Endothelial cell (in vitro differentiated cells): ENCODE data around the gene KCNG3. TPM values are rescaled to one million over a fixed set of nuclear protein-coding genes. Genes with fewer than 3 reads are reported as not detected.

Experiments used
- DNase-seq: peaks from one replicate; pipeline ENCODE4 v3.0.0; 2021; ENCODE audit warnings: low spot score
- H3K27ac Mint-ChIP-seq: one replicate; pipeline ENCODE4 v1.8.0; 2021; ENCODE audit warnings: mixed read lengths, inconsistent platforms; ENCODE audit not compliant: unreplicated experiment
- H3K27me3 Mint-ChIP-seq: one replicate; pipeline ENCODE4 v1.8.0; 2021; ENCODE audit warnings: mild to moderate bottlenecking, moderate library complexity, mixed read lengths, inconsistent platforms; ENCODE audit not compliant: unreplicated experiment
- H3K36me3 Mint-ChIP-seq: one replicate; pipeline ENCODE4 v1.8.0; 2021; ENCODE audit warnings: mild to moderate bottlenecking, low read depth, mixed read lengths, inconsistent platforms; ENCODE audit not compliant: unreplicated experiment
- H3K4me1 Mint-ChIP-seq: one replicate; pipeline ENCODE4 v1.8.0; 2021; ENCODE audit warnings: mild to moderate bottlenecking, mixed read lengths, inconsistent platforms; ENCODE audit not compliant: unreplicated experiment
- H3K4me3 Mint-ChIP-seq: one replicate; pipeline ENCODE4 v1.8.0; 2021; ENCODE audit warnings: mild to moderate bottlenecking, mixed read lengths, inconsistent platforms; ENCODE audit not compliant: unreplicated experiment
- H3K9me3 Mint-ChIP-seq: one replicate; pipeline ENCODE4 v1.8.0; 2021; ENCODE audit warnings: mixed read lengths, inconsistent platforms; ENCODE audit not compliant: unreplicated experiment
- CTCF ChIP-seq: fragments of 200-600 bp; sonication (generic); IDR thresholded peaks from one replicate; pipeline ENCODE4 v1.5.0; 2021; ENCODE audit warnings: antibody characterized with exemption; ENCODE audit not compliant: unreplicated experiment
- total RNA-seq: library from RNA; stranded (reverse); fragmentation: NEBNext Ultra II Directional; extraction: Animal tissue kit (Norgen Biotek cat#: 25700); gene quantifications from one replicate; pipeline ENCODE4 v1.2.1, GENCODE V29; 2021; ENCODE audit not compliant: unreplicated experiment

KCNG3 gene
- total RNA-seq, 1 donor from 2014 or later = 0.13 TPM

GRCh38 chr2:42486145-42486906 is 7.5 kb downstream of the KCNG3 start:
- Mint-ChIP-seq H3K27me3 (peaks cover 5% of the 10 kb centered on the region), H3K4me3 (no peak overlapping the region), H3K9me3 (no peaks in the 10 kb centered on the region), H3K4me1 (peaks cover 8% of the 10 kb centered on the region), H3K27ac (no peak overlapping the region), H3K36me3 (no peaks in the 10 kb centered on the region)
- TF ChIP-seq CTCF = no peak
- DNase-seq = no peak

- Mint-ChIP-seq H3K27me3 (no peaks in the 10 kb centered on the region), H3K36me3 (no peaks in the 10 kb centered on the region), H3K4me3 (no peak overlapping the region), H3K4me1 (peaks cover 10% of the 10 kb centered on the region), H3K27ac (no peak overlapping the region), H3K9me3 (no peaks in the 10 kb centered on the region)
- DNase-seq = no peak
- no peak for TF ChIP-seq CTCF
Observed at GRCh38 chr2:42480402-42480801, 13.4 kb downstream of the KCNG3 start.

- no peaks in the 10 kb centered on the region for H3K9me3 Mint-ChIP-seq
- no peak overlapping the region for H3K4me3 Mint-ChIP-seq
- no peak overlapping the region for H3K27ac Mint-ChIP-seq
- TF ChIP-seq CTCF = no peak
- no peaks in the 10 kb centered on the region for H3K36me3 Mint-ChIP-seq
- no peaks in the 10 kb centered on the region for H3K27me3 Mint-ChIP-seq
- H3K4me1 Mint-ChIP-seq = no peaks in the 10 kb centered on the region
- no peak for DNase-seq
Observed at GRCh38 chr2:42474765-42475454, 18.9 kb downstream of the KCNG3 start.

- H3K27me3 Mint-ChIP-seq = no peaks in the 10 kb centered on the region
- no peaks in the 10 kb centered on the region for H3K9me3 Mint-ChIP-seq
- no peak for TF ChIP-seq CTCF
- H3K36me3 Mint-ChIP-seq = no peaks in the 10 kb centered on the region
- no peak overlapping the region for H3K27ac Mint-ChIP-seq
- no peak for DNase-seq
- no peak overlapping the region for H3K4me3 Mint-ChIP-seq
- H3K4me1 Mint-ChIP-seq = no peaks in the 10 kb centered on the region
Observed at GRCh38 chr2:42470706-42471105, 23.1 kb downstream of the KCNG3 start.

GRCh38 chr2:42464631-42465030 is 29.2 kb downstream of the KCNG3 start:
- Mint-ChIP-seq H3K9me3 (no peaks in the 10 kb centered on the region), H3K27ac (no peak overlapping the region)
- DNase-seq = no peak

More at GRCh38 chr2:42464631-42465030, 29.2 kb downstream of the KCNG3 start:
- TF ChIP-seq CTCF = no peak
- Mint-ChIP-seq H3K27me3 (no peaks in the 10 kb centered on the region), H3K36me3 (no peaks in the 10 kb centered on the region), H3K4me1 (no peaks in the 10 kb centered on the region), H3K4me3 (no peak overlapping the region)
